Calu3 (cell line): ENCODE results near the gene TTC34. TPM values are rescaled to one million over a fixed set of nuclear protein-coding genes. Genes with fewer than 3 reads are reported as not detected.

Source experiments
- BruUV-seq: library from RNA; stranded (reverse); fragments of 400-500 nt; replicated peaks from 2 replicates; lab custom pipeline; 2021; lab: Mats Ljungman, UMichigan
- CTCF ChIA-PET: fragments of 300-600 bp; sonication (Branson Sonifier 250); formaldehyde crosslinking; loops from one replicate; lab custom pipeline; 2022; ENCODE audit warnings: antibody characterized with exemption; lab: Charles Lee
- DNase-seq: peaks from one replicate; pipeline ENCODE4 v3.0.0; 2022
- H3K27ac Mint-ChIP-seq: one replicate; pipeline ENCODE4 v1.8.0; 2022; ENCODE audit warnings: mixed read lengths; ENCODE audit not compliant: unreplicated experiment
- H3K27me3 Mint-ChIP-seq: one replicate; pipeline ENCODE4 v1.8.0; 2022; ENCODE audit warnings: mixed read lengths; ENCODE audit not compliant: unreplicated experiment
- H3K36me3 Mint-ChIP-seq: one replicate; pipeline ENCODE4 v1.8.0; 2022; ENCODE audit warnings: mild to moderate bottlenecking, moderate library complexity, mixed read lengths; ENCODE audit not compliant: insufficient read depth, unreplicated experiment
- H3K4me1 Mint-ChIP-seq: one replicate; pipeline ENCODE4 v1.8.0; 2022; ENCODE audit warnings: mild to moderate bottlenecking, low read depth, mixed read lengths; ENCODE audit not compliant: unreplicated experiment
- H3K4me3 Mint-ChIP-seq: one replicate; pipeline ENCODE4 v1.8.0; 2022; ENCODE audit warnings: mild to moderate bottlenecking, low read depth, moderate library complexity, mixed read lengths; ENCODE audit not compliant: unreplicated experiment
- H3K9me3 Mint-ChIP-seq: one replicate; pipeline ENCODE4 v1.8.0; 2022; ENCODE audit warnings: low read depth, mixed read lengths; ENCODE audit not compliant: unreplicated experiment
- CTCF ChIP-seq: fragments of 200-600 bp; IDR thresholded peaks from one replicate; pipeline ENCODE4 v1.8.0; 2022; ENCODE audit warnings: antibody characterized with exemption; ENCODE audit not compliant: unreplicated experiment
- intact Hi-C: fragments of 100-400 bp; cut with micrococcal nuclease; formaldehyde crosslinking; loops from one replicate; pipeline ENCODE4 v1.10.0; 2022; ENCODE audit not compliant: unreplicated experiment
- total RNA-seq: library from RNA; stranded (reverse); gene quantifications from 2 replicates; pipeline ENCODE4 v1.2.3, GENCODE V29; 2022

TTC34 gene
- total RNA-seq, 1 experiment from 2014 or later: 1.3 TPM

GRCh38 chr1:2797741-2798016 is 3.8 kb downstream of the TTC34 start:
- Mint-ChIP-seq H3K27me3 (peaks cover 34% of the 10 kb centered on the region), H3K4me1 (no peaks in the 10 kb centered on the region), H3K36me3 (no peaks in the 10 kb centered on the region), H3K27ac (no peak overlapping the region), H3K4me3 (no peak overlapping the region), H3K9me3 (peaks cover 2% of the 10 kb centered on the region)
- no peak for DNase-seq
- CTCF ChIA-PET: no interaction called here
- BruUV-seq: no TSS peak
- intact Hi-C loops: no loop called here
- TF ChIP-seq CTCF: no peak

DNA sequence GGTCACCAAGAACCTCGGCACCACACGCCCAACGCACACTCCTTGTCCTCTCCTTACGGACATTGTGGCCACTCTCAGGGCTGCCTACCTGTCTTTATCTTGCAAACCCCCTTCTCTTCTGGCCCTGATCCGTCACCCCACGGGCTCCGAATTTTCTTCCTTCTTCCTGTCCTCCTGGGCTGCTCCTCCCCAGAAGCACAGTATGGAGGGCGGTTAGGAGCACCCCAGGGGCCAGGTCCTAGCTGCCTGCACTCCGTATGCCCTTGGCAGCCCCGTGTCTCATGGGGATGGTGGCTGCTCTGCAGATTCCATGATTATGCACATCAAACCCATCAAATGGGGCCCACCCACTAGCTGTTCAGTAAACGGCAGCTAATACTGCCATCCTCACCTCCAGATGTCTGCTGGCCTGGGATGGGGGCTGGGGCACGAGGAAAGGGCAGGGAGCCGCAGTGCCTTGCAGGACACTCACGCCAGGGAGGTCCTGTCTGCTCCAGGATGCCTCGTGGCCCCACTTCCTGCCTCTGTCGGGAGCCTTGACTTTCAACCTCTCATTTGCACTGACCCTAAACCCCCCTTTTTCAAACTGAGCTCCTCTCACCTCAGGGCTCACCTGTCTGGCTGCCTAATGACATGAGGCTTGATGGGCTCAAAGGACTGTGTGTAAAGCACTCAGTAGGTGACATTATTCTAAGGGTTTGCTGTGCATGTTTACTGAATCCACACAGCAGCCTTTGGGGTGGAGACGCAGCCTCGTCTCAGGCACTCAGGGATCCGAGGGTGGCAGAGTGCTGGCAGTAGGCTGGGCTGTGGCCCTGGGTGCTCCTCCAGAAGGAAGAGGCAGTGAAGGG is 4.4 kb downstream of the TTC34 start:
- no TSS peak for BruUV-seq
- CTCF ChIA-PET: no interaction called here
- H3K36me3 Mint-ChIP-seq: no peaks in the 10 kb centered on the region
- H3K9me3 Mint-ChIP-seq: peaks cover 2% of the 10 kb centered on the region
- peaks cover 34% of the 10 kb centered on the region for H3K27me3 Mint-ChIP-seq
- no peak overlapping the region for H3K27ac Mint-ChIP-seq
- H3K4me3 Mint-ChIP-seq: no peak overlapping the region
- intact Hi-C loops: no loop called here
- no peaks in the 10 kb centered on the region for H3K4me1 Mint-ChIP-seq
- DNase-seq: no peak
- no peak for TF ChIP-seq CTCF

DNA sequence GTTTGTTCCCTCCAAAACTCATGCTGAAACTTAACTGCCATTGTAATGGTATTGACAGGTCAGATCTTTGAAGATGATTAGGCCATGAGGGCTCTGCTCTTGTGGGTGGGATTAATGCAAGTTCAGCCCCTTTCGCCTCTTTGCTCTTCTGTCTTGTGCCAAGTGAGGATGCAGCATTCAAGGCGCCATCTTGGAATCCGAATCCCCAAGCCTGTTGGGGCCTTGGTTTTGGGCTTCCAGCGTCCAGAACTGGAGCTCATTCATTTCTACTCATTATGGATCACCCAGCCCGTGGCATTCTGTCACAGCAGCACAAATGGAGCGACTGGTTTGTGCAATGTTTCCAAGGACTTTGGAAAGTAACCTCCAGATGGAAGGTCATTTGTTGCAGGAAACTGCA is 5.6 kb downstream of the TTC34 start:
- no peak for DNase-seq
- Mint-ChIP-seq H3K9me3 (peaks cover 2% of the 10 kb centered on the region), H3K4me1 (no peaks in the 10 kb centered on the region), H3K36me3 (no peaks in the 10 kb centered on the region), H3K27ac (no peak overlapping the region), H3K27me3 (peaks cover 34% of the 10 kb centered on the region), H3K4me3 (no peak overlapping the region)
- intact Hi-C loops: no loop called here
- no TSS peak for BruUV-seq
- no peak for TF ChIP-seq CTCF
- CTCF ChIA-PET: no interaction called here

GRCh38 chr1:2791027-2791760 is 10.3 kb downstream of the TTC34 start:
- TF ChIP-seq CTCF: no peak
- CTCF ChIA-PET: no interaction called here
- intact Hi-C loops: no loop called here
- H3K4me3 Mint-ChIP-seq: no peak overlapping the region
- peaks cover 2% of the 10 kb centered on the region for H3K9me3 Mint-ChIP-seq
- H3K36me3 Mint-ChIP-seq: no peaks in the 10 kb centered on the region
- H3K4me1 Mint-ChIP-seq: no peaks in the 10 kb centered on the region
- H3K27me3 Mint-ChIP-seq: peaks cover 14% of the 10 kb centered on the region
- H3K27ac Mint-ChIP-seq: no peak overlapping the region
- DNase-seq: no peak
- no TSS peak for BruUV-seq
